ENCODE results near the gene HOXA4. TPM values are rescaled to one million over a fixed set of nuclear protein-coding genes. Genes with fewer than 3 reads are reported as not detected.

HOXA4 gene
- total RNA-seq, 1 experiment from 2014 or later, result 1.0 TPM

DNA sequence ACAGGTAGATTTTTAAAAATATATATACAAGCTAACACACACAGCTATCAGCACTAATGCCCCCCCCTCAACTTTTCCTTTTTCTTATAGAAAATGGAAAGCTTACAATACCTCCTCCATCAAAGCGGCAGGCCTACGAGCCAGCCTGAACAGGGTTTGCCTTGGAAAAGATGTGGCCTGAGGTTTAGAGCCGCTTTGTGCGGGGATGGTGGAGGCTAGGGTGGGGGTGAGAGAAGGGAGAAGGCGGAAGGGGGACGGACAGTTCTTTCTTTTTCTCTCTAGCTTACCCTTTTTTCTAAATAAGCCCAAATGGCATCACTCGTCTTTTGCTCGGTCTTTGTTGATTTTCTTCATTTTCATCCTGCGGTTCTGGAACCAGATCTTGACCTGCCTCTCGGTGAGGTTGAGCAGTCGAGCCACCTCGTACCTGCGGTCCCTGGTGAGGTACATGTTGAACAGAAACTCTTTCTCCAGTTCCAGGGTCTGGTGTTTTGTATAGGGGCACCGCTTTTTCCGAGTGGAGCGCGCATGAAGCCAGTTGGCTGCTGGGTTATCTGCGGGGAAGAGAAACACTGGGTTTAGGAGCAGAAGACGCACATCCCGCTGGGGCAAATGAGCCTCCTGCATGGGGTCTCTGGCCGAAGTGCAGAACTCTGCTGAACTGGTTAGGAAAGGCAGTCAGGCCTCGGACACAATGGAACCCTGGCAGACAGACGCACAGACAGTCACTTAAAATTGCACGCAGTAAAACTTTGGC, 32.9 kb upstream of the HOXA4 start:
- peaks cover 7% of the 10 kb centered on the region for H3K36me3 Mint-ChIP-seq (ENCODE audit: insufficient read depth, unreplicated experiment)
- BruUV-seq (replicated peaks), result no TSS peak
- intact Hi-C loops (cut with micrococcal nuclease; ENCODE audit: unreplicated experiment), result loop anchor here (5.0 kb wide), 1 partner anchor 981 kb away; no protein-coding TSS in a partner anchor
- CTCF ChIA-PET, result no interaction called here
- no peak overlapping the region for H3K4me3 Mint-ChIP-seq (ENCODE audit: low read depth, unreplicated experiment)
- no peaks in the 10 kb centered on the region for H3K27me3 Mint-ChIP-seq (ENCODE audit: unreplicated experiment)
- H3K4me1 Mint-ChIP-seq (ENCODE audit: low read depth, unreplicated experiment), result peaks cover 3% of the 10 kb centered on the region
- no peaks in the 10 kb centered on the region for H3K9me3 Mint-ChIP-seq (ENCODE audit: low read depth, unreplicated experiment)
- no peak for DNase-seq
- TF ChIP-seq, protein P1, sequence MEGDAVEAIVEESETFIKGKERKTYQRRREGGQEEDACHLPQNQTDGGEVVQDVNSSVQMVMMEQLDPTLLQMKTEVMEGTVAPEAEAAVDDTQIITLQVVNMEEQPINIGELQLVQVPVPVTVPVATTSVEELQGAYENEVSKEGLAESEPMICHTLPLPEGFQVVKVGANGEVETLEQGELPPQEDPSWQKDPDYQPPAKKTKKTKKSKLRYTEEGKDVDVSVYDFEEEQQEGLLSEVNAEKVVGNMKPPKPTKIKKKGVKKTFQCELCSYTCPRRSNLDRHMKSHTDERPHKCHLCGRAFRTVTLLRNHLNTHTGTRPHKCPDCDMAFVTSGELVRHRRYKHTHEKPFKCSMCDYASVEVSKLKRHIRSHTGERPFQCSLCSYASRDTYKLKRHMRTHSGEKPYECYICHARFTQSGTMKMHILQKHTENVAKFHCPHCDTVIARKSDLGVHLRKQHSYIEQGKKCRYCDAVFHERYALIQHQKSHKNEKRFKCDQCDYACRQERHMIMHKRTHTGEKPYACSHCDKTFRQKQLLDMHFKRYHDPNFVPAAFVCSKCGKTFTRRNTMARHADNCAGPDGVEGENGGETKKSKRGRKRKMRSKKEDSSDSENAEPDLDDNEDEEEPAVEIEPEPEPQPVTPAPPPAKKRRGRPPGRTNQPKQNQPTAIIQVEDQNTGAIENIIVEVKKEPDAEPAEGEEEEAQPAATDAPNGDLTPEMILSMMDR (IDR thresholded peaks at IDR 0.05; ENCODE audit: unreplicated experiment), result no peak
- H3K27ac Mint-ChIP-seq (ENCODE audit: unreplicated experiment), result no peak overlapping the region

DNA sequence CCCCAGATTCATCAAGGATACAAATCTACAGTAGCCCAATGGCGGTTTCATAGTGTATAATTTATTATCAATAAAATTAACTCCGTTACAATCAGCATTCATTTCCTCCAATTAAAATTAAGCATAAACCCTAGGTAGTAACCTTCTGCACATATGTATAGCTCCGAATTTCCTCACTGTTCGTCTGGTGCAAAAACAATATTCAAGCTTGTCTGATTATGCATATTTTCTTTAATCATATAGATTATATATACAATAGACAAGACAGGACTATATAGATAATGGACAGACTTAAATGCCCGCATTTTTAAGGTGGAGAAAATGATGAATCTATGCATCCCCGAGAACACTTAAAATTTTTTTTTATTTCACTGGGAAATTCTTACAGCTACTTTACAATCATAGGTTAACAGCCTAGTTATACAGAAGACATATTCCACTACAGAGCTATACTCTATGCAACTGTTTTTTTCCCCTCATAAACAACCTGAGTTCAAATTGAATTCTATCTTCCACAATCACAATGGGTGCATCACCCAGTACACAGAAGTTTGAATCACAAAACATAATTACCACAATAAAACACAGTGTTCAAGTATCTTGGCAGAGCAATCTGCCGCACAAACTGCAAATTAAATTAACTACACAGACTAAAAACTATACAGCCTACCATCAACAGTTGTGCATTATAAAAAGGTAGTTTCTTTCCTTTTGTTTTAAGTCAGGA, 32.2 kb upstream of the HOXA4 start:
- intact Hi-C loops (cut with micrococcal nuclease; ENCODE audit: unreplicated experiment), result loop anchor here (5.0 kb wide), 1 partner anchor 980 kb away; no protein-coding TSS in a partner anchor
- Mint-ChIP-seq H3K36me3 (ENCODE audit: insufficient read depth, unreplicated experiment) (peaks cover 7% of the 10 kb centered on the region), H3K27ac (ENCODE audit: unreplicated experiment) (no peak overlapping the region), H3K9me3 (ENCODE audit: low read depth, unreplicated experiment) (no peaks in the 10 kb centered on the region), H3K27me3 (ENCODE audit: unreplicated experiment) (no peaks in the 10 kb centered on the region), H3K4me3 (ENCODE audit: low read depth, unreplicated experiment) (no peak overlapping the region), H3K4me1 (ENCODE audit: low read depth, unreplicated experiment) (no peaks in the 10 kb centered on the region)
- no peak for DNase-seq
- CTCF ChIA-PET, result interaction anchor here (0.9 to 2.4 kb wide), 4 partner anchors 15 to 787 kb away, joined by 3 to 31 read pairs (median 3); no protein-coding TSS in a partner anchor
- TF ChIP-seq, protein P1 (IDR thresholded peaks at IDR 0.05; ENCODE audit: unreplicated experiment), result no peak
- BruUV-seq (replicated peaks), result no TSS peak

DNA sequence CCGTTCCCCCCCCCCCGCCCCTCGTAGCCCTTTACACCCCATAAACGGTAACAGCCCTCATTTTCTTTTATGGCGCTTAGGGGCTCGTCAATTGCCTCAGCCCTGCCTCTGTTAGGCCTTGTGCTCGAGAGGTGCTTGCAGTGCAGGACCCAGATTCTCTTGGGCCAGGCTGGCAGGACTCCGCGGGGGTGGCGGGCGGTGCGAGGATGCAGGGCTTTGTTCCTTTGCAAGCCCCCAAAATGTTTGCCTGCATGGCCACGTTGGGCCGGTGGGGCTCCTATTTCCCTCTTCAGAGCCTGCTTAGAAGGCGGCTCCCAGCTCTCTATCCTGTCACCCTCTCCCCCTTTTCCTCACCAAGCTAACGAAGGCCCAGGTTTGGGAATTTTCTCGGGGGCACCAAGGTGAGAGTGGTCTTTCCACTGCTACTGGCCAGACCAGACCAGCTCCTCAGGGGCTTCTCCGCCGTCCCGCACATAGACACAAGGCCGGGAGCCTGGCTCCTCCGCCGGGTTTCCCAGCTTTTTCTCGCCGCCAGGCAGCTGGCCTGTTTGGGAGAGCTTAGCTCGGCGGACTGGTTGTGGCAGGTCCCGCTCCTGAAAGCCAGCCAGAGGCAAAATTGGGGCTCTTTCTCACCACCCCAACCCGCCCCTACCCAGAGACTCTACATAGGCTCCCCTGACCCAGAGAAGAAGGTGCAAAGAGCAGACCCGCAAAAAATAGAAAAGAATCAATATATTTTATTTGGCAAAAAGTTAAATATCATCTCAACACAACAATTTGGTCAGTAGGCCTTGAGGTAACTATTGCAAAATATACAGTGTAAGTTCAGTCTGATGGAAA, 31.4 kb upstream of the HOXA4 start:
- TF ChIP-seq, protein P1 (IDR thresholded peaks at IDR 0.05; ENCODE audit: unreplicated experiment), result no peak
- no peaks in the 10 kb centered on the region for H3K4me1 Mint-ChIP-seq (ENCODE audit: low read depth, unreplicated experiment)
- H3K36me3 Mint-ChIP-seq (ENCODE audit: insufficient read depth, unreplicated experiment), result peaks cover 7% of the 10 kb centered on the region
- H3K9me3 Mint-ChIP-seq (ENCODE audit: low read depth, unreplicated experiment), result no peaks in the 10 kb centered on the region
- DNase-seq, result no peak
- H3K27me3 Mint-ChIP-seq (ENCODE audit: unreplicated experiment), result no peaks in the 10 kb centered on the region
- no peak overlapping the region for H3K4me3 Mint-ChIP-seq (ENCODE audit: low read depth, unreplicated experiment)
- no peak overlapping the region for H3K27ac Mint-ChIP-seq (ENCODE audit: unreplicated experiment)
- intact Hi-C loops (cut with micrococcal nuclease; ENCODE audit: unreplicated experiment), result loop anchor here (1.0 to 5.0 kb wide), 4 partner anchors 476 to 980 kb away; no protein-coding TSS in a partner anchor
- CTCF ChIA-PET, result interaction anchor here (0.9 to 2.4 kb wide), 12 partner anchors 9 to 787 kb away, joined by 3 to 31 read pairs (median 6); partner anchors contain the start of gene HOXA3
- BruUV-seq (replicated peaks), result no TSS peak

DNA sequence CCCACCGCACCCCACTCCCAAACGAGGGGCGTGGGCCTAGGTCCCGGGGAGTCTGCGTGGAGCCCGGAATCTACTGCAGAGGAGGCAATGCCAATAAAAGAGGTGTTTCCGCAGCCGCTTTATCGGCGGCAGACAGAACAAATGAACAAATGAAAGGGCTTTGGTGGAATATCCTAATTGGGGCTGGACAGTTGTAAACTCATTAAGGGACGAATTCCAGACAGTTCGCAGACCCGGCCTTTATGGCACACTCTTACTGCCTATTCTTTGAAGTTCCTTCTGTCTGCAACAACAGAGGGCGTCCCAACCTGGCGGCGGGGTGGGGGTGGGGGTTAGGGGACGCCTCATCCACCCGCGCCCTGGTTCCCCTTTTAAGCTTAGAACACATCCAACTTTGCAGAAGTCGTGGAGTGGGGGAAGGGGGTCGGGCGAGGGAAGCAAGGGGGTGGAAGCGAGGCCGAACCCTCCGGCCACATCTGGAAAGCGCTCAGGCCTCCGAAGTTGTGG, 30.7 kb upstream of the HOXA4 start:
- Mint-ChIP-seq H3K9me3 (ENCODE audit: low read depth, unreplicated experiment) (no peaks in the 10 kb centered on the region), H3K27ac (ENCODE audit: unreplicated experiment) (no peak overlapping the region), H3K4me1 (ENCODE audit: low read depth, unreplicated experiment) (no peaks in the 10 kb centered on the region), H3K4me3 (ENCODE audit: low read depth, unreplicated experiment) (peak overlapping the region; percentile 76), H3K36me3 (ENCODE audit: insufficient read depth, unreplicated experiment) (peaks cover 7% of the 10 kb centered on the region), H3K27me3 (ENCODE audit: unreplicated experiment) (no peaks in the 10 kb centered on the region)
- intact Hi-C loops (cut with micrococcal nuclease; ENCODE audit: unreplicated experiment), result loop anchor here (1.0 to 5.0 kb wide), 4 partner anchors 475 to 979 kb away; no protein-coding TSS in a partner anchor
- TF ChIP-seq, protein P1 (IDR thresholded peaks at IDR 0.05; ENCODE audit: unreplicated experiment), result no peak
- CTCF ChIA-PET, result interaction anchor here (0.6 to 2.4 kb wide), 28 partner anchors 9 to 796 kb away, joined by 3 to 34 read pairs (median 5); partner anchors contain the start of genes HOXA3 and SKAP2
- no TSS peak for BruUV-seq (replicated peaks)
- no peak for DNase-seq
